OCI-LY7 (cell line): ENCODE data around the gene CDC42BPG. TPM values are rescaled to one million over a fixed set of nuclear protein-coding genes. Genes with fewer than 3 reads are reported as not detected.
A peak's percentile ranks its signal among the peaks of the same experiment; 100 is the strongest.

Experiments
- BruUV-seq: library from RNA; stranded (reverse); fragments of 400-500 nt; replicated peaks from 2 replicates; lab custom pipeline; 2021; lab: Mats Ljungman, UMichigan
- CTCF ChIA-PET: fragments of 300-600 bp; sonication (Branson Sonifier 250); formaldehyde crosslinking; loops from one replicate; lab custom pipeline; 2022; ENCODE audit warnings: antibody characterized with exemption; ENCODE audit not compliant: unreplicated experiment; lab: Charles Lee
- POLR2A ChIA-PET: fragments of 300-600 bp; sonication (Branson Sonifier 250); formaldehyde crosslinking; loops from one replicate; lab custom pipeline; 2022; ENCODE audit warnings: antibody characterized with exemption; lab: Charles Lee
- DNase-seq: peaks from one replicate; pipeline ENCODE4 v3.0.0-alpha.2; 2015; ENCODE audit warnings: low spot score
- H2AFZ ChIP-seq: fragments of 200-600 bp; sonication (generic), shearing (Covaris generic); 2 replicates; pipeline ENCODE4 v1.6.1; 2014; ENCODE audit warnings: mild to moderate bottlenecking, antibody characterized with exemption, low read length, moderate library complexity
- H3K27ac ChIP-seq: fragments of 200-600 bp; sonication (generic); 2 replicates; pipeline ENCODE4 v1.5.1; 2014; ENCODE audit warnings: mixed run types, low read depth, mild to moderate bottlenecking, moderate library complexity, low read length, inconsistent platforms; ENCODE audit not compliant: poor library complexity, severe bottlenecking
- H3K36me3 ChIP-seq: fragments of 200-600 bp; sonication (generic); 2 replicates; pipeline ENCODE4 v1.6.1; 2014; ENCODE audit warnings: mild to moderate bottlenecking, antibody characterized with exemption, low read length, moderate library complexity, mixed read lengths; ENCODE audit not compliant: insufficient read depth
- H3K4me1 ChIP-seq: fragments of 200-600 bp; sonication (generic); 2 replicates; pipeline ENCODE4 v1.5.1; 2014; ENCODE audit warnings: mild to moderate bottlenecking, low read length; ENCODE audit not compliant: insufficient read depth, poor library complexity, severe bottlenecking
- H3K4me2 ChIP-seq: fragments of 200-600 bp; sonication (generic); 2 replicates; pipeline ENCODE4 v1.6.1; 2014; ENCODE audit warnings: mild to moderate bottlenecking, low read length
- H3K4me3 ChIP-seq: fragments of 200-600 bp; sonication (generic); 2 replicates; pipeline ENCODE4 v1.5.1; 2014; ENCODE audit warnings: mild to moderate bottlenecking, low read depth, low read length; ENCODE audit not compliant: poor library complexity, severe bottlenecking
- H3K79me2 ChIP-seq: fragments of 200-600 bp; sonication (generic); 2 replicates; pipeline ENCODE4 v1.6.1; 2016; ENCODE audit warnings: low read depth, mild to moderate bottlenecking, low read length, moderate library complexity, mixed read lengths; ENCODE audit not compliant: insufficient read depth
- H3K9me2 ChIP-seq: fragments of 200-600 bp; sonication (generic); 2 replicates; pipeline ENCODE4 v1.6.1; 2016; ENCODE audit warnings: mild to moderate bottlenecking, low read length, mixed read lengths; ENCODE audit not compliant: insufficient read depth
- H3K9me3 ChIP-seq: fragments of 200-600 bp; sonication (generic); 2 replicates; pipeline ENCODE4 v1.6.1; 2014; ENCODE audit warnings: mild to moderate bottlenecking, mixed run types, low read length, mixed read lengths
- H4K20me1 ChIP-seq: fragments of 200-600 bp; sonication (generic); 2 replicates; pipeline ENCODE4 v1.6.1; 2014; ENCODE audit warnings: mild to moderate bottlenecking, antibody characterized with exemption, low read length, moderate library complexity, mixed read lengths; ENCODE audit not compliant: insufficient read depth
- CTCF ChIP-seq: fragments of 200-600 bp; sonication (generic); conservative IDR thresholded peaks from 2 replicates; pipeline ENCODE4 v1.5.1; 2014; ENCODE audit warnings: mild to moderate bottlenecking, antibody characterized with exemption, low read length, moderate library complexity, mixed read lengths
- EZH2phosphoT487 ChIP-seq: fragments of 200-600 bp; sonication (generic); IDR thresholded peaks from 2 replicates; pipeline ENCODE4 v1.6.1; 2018; ENCODE audit warnings: low read depth, borderline replicate concordance, mild to moderate bottlenecking, mixed run types, antibody characterized with exemption, low read length, moderate library complexity, mixed read lengths
- intact Hi-C: fragments of 100-400 bp; cut with micrococcal nuclease; formaldehyde crosslinking; loops from one replicate; pipeline ENCODE4 v1.10.0; 2022; ENCODE audit not compliant: unreplicated experiment
- total RNA-seq, 2 experiments: library from RNA; depleted of rRNA in 1 of 2; stranded (reverse); fragments of >200 nt in 1 of 2; shearing (Covaris generic) in 1 of 2; gene quantifications; 2 replicates each; pipeline ENCODE4 v1.2.3, GENCODE V29; 2014 to 2022

The CDC42BPG gene
- total RNA-seq, 2 experiments from 2014 or later, result 3.5 to 4.9 TPM

GRCh38 chr11:64786308-64786707 is 58.1 kb downstream of the CDC42BPG start:
- Histone ChIP-seq H3K9me3 (no peaks in the 10 kb centered on the region), H3K9me2 (no peaks in the 10 kb centered on the region), H2AFZ (no peak overlapping the region), H3K27ac (no peak overlapping the region), H3K79me2 (no peaks in the 10 kb centered on the region), H3K4me1 (peaks cover 25% of the 10 kb centered on the region), H4K20me1 (no peaks in the 10 kb centered on the region), H3K36me3 (peaks cover 51% of the 10 kb centered on the region), H3K4me3 (no peak overlapping the region), H3K4me2 (no peak overlapping the region)
- POLR2A ChIA-PET, result interaction anchor here (0.6 kb wide), 1 partner anchor 11 kb away, joined by 3 read pairs; no protein-coding TSS in a partner anchor
- BruUV-seq, result no TSS peak
- TF ChIP-seq EZH2phosphoT487 (no peak), CTCF (no peak)
- no peak for DNase-seq
- CTCF ChIA-PET, result no interaction called here
- intact Hi-C loops, result loop anchor here (2.0 to 5.0 kb wide), 3 partner anchors 16 to 106 kb away; partner anchors contain the start of genes CDC42BPG and MAP4K2

GRCh38 chr11:64784813-64785581 is 59.5 kb downstream of the CDC42BPG start:
- H2AFZ ChIP-seq, result no peak overlapping the region
- TF ChIP-seq CTCF (no peak), EZH2phosphoT487 (no peak)
- BruUV-seq, result TSS peak; percentile 43
- intact Hi-C loops, result loop anchor here (5.0 kb wide), 1 partner anchor 107 kb away; no protein-coding TSS in a partner anchor
- H3K4me3 ChIP-seq, result no peak overlapping the region
- ChIA-PET POLR2A (interaction anchor here (0.7 to 1.4 kb wide), 2 partner anchors 13 to 76 kb away, joined by 3 read pairs; no protein-coding TSS in a partner anchor), CTCF (no interaction called here)
- no peak overlapping the region for H3K4me2 ChIP-seq
- H4K20me1 ChIP-seq, result no peaks in the 10 kb centered on the region
- H3K27ac ChIP-seq, result no peak overlapping the region
- no peak for DNase-seq
- H3K79me2 ChIP-seq, result peaks cover 8% of the 10 kb centered on the region; the same call in 1 of the 2 replicates
- H3K36me3 ChIP-seq, result peaks cover 41% of the 10 kb centered on the region
- peaks cover 34% of the 10 kb centered on the region for H3K4me1 ChIP-seq
- no peaks in the 10 kb centered on the region for H3K9me3 ChIP-seq
- H3K9me2 ChIP-seq, result no peaks in the 10 kb centered on the region
